Prostate gland (tissue), 2 donors: Measurements from ENCODE around the gene NFIC.

Experiments used
- POLR2AphosphoS5 ChIP-seq: sonication (generic); formaldehyde crosslinking; IDR thresholded peaks from one replicate; pipeline ENCODE4 v1.6.1; 2017; ENCODE audit warnings: antibody characterized with exemption
- TF ChIP-seq, protein P1 (sequence below), 4 experiments: fragments of 200-600 bp in 2 of 4; fragments of 450-650 bp in 2 of 4; sonication (generic) in 2 of 4; IDR thresholded peaks; 1 replicate in 3 of 4; 2 replicates in 1 of 4; pipeline ENCODE4 v1.5.1; 2016 to 2019; ENCODE audit warnings: antibody characterized with exemption in 4 of 4, mild to moderate bottlenecking in 2 of 4, moderate library complexity in 2 of 4

DNA sequence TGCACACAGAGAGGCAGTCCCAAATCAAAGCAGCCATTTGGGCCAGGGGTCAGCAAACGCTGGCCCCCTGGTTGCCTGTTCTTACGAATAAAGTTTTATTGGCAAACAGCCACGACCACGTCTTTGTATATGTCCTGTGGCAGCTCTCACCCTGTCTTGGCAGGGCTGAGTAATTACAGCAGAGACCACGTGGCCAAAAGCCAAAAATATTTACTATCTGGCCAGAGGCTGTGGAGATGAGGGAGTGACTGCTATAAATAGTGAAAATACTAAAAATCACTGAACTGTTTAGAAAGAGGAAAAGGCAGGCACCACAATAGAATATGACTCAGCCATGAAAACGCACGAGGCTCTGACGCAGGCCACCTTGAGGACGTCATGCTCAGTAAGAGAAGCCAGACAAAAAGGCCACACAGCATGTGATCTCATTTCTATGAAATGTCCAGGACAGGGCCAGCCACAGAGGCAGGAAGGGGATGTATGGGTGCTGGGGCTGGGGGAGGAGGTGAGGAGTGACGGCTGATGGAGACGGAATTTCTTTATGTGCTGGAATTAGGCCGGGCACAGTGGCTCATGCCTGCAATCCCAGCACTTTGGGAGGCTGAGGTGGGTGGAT lies 84.5 kb downstream of the NFIC start:
- TF ChIP-seq, protein P1, sequence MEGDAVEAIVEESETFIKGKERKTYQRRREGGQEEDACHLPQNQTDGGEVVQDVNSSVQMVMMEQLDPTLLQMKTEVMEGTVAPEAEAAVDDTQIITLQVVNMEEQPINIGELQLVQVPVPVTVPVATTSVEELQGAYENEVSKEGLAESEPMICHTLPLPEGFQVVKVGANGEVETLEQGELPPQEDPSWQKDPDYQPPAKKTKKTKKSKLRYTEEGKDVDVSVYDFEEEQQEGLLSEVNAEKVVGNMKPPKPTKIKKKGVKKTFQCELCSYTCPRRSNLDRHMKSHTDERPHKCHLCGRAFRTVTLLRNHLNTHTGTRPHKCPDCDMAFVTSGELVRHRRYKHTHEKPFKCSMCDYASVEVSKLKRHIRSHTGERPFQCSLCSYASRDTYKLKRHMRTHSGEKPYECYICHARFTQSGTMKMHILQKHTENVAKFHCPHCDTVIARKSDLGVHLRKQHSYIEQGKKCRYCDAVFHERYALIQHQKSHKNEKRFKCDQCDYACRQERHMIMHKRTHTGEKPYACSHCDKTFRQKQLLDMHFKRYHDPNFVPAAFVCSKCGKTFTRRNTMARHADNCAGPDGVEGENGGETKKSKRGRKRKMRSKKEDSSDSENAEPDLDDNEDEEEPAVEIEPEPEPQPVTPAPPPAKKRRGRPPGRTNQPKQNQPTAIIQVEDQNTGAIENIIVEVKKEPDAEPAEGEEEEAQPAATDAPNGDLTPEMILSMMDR (IDR thresholded peaks at IDR 0.05) = no peak
- peak; percentile 72 for TF ChIP-seq POLR2AphosphoS5
